ENCODE data around the gene HSBP1. TPM values are rescaled to one million over a fixed set of nuclear protein-coding genes. Genes with fewer than 3 reads are reported as not detected.

The HSBP1 gene
- total and polyA plus RNA-seq, 9 of the 15 experiments (the other 6 are each of a cell fraction or from before 2014, with no cell fraction given), result 84.9 to 677 (median 204) TPM

DNA sequence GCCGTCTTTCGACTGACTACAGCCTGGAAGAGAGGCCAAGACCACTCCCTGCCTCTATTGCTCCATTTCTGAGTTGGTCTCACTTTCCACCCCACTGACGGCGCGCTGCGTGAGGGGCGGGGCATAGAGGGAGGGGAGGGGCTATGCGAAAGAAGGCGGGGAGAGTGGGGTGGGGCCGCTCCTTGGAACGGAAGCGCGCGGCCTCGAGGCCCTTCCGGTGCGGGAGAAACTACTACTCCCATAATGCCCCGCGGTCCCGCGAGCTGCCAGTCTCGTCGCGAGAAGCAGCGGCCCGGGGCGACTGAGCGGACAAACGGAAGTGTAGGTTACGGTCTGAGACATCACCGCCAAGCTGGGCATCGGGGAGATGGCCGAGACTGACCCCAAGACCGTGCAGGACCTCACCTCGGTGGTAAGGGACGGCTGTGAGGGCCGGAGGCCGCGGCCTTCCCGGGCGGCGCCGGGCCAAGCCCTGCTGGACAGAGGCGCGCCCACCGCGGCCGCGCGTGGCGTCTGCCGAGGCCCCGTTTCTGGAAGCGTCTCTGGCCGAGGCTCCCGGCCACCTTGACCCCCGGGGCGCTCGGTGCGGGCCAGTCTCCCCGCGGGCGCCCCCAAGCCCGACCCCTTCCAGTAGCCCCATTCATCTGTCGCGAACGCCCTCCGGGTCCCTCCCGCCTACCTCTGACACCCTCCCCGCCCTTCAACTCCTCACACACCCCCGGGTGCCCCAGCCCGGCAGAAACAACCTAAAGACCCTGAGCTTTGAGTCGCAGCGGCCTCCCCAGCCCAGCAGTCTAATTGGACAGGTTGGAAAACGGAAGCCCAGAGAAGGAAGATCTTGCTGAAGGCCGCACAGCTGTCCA, at the start of gene HSBP1 (continued):
- TF ChIP-seq XRCC4 (IDR thresholded peaks at IDR 0.05; ENCODE audit: extremely low read depth, insufficient read depth, insufficient read length), result no peak
- peak; percentile 75 for TF ChIP-seq CCNT2 (IDR thresholded peaks at IDR 0.05; ENCODE audit: borderline replicate concordance, extremely low read depth, insufficient read length, low read depth, low read length)
- TF ChIP-seq HMGN3 (IDR thresholded peaks at IDR 0.05; ENCODE audit: borderline replicate concordance, extremely low read depth, insufficient read length, low read depth, low read length), result peak; percentile 37
- TF ChIP-seq KHSRP (IDR thresholded peaks at IDR 0.05), result no peak
- TF ChIP-seq, protein P1, sequence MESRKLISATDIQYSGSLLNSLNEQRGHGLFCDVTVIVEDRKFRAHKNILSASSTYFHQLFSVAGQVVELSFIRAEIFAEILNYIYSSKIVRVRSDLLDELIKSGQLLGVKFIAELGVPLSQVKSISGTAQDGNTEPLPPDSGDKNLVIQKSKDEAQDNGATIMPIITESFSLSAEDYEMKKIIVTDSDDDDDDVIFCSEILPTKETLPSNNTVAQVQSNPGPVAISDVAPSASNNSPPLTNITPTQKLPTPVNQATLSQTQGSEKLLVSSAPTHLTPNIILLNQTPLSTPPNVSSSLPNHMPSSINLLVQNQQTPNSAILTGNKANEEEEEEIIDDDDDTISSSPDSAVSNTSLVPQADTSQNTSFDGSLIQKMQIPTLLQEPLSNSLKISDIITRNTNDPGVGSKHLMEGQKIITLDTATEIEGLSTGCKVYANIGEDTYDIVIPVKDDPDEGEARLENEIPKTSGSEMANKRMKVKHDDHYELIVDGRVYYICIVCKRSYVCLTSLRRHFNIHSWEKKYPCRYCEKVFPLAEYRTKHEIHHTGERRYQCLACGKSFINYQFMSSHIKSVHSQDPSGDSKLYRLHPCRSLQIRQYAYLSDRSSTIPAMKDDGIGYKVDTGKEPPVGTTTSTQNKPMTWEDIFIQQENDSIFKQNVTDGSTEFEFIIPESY (CRISPR knock-in tag; IDR thresholded peaks at IDR 0.05), result no peak
- TF ChIP-seq ZFX (CRISPR knock-in tag; IDR thresholded peaks at IDR 0.05), result peak; percentile 95
- 0 out of 2 replicates have a peak, but pooled peaks have one; percentile 26 for TF ChIP-seq OTX1 (CRISPR knock-in tag; IDR thresholded peaks at IDR 0.05)
- TF ChIP-seq ZEB2 (IDR thresholded peaks at IDR 0.05), result no peak
- TF ChIP-seq, protein P2, sequence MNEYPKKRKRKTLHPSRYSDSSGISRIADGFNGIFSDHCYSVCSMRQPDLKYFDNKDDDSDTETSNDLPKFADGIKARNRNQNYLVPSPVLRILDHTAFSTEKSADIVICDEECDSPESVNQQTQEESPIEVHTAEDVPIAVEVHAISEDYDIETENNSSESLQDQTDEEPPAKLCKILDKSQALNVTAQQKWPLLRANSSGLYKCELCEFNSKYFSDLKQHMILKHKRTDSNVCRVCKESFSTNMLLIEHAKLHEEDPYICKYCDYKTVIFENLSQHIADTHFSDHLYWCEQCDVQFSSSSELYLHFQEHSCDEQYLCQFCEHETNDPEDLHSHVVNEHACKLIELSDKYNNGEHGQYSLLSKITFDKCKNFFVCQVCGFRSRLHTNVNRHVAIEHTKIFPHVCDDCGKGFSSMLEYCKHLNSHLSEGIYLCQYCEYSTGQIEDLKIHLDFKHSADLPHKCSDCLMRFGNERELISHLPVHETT (CRISPR knock-in tag; conservative IDR thresholded peaks at IDR 0.05 in 1 of 2, IDR thresholded peaks at IDR 0.05 in 1 of 2), result peak in 1 of 2 experiments; percentile 88; a peak in 2 of 4 replicates
- TF ChIP-seq ASH1L (IDR thresholded peaks at IDR 0.05; ENCODE audit: borderline replicate concordance, low read depth, partially characterized antibody), result no peak
- peak; percentile 92; the same call in 1 of the 2 replicates for TF ChIP-seq PHF8 (IDR thresholded peaks at IDR 0.05; ENCODE audit: borderline replicate concordance, low read length)
- TF ChIP-seq RFX1 (IDR thresholded peaks at IDR 0.05), result no peak
- peak; percentile 75 to 81 for TF ChIP-seq SIX5 (IDR thresholded peaks at IDR 0.05; ENCODE audit: borderline replicate concordance in 1 of 2, insufficient read depth in 1 of 2, low read depth in 1 of 2, low read length in 2 of 2)
- TF ChIP-seq ARID2 (IDR thresholded peaks at IDR 0.05), result no peak
- TF ChIP-seq ARNT (IDR thresholded peaks at IDR 0.05), result no peak
- TF ChIP-seq, protein P3, sequence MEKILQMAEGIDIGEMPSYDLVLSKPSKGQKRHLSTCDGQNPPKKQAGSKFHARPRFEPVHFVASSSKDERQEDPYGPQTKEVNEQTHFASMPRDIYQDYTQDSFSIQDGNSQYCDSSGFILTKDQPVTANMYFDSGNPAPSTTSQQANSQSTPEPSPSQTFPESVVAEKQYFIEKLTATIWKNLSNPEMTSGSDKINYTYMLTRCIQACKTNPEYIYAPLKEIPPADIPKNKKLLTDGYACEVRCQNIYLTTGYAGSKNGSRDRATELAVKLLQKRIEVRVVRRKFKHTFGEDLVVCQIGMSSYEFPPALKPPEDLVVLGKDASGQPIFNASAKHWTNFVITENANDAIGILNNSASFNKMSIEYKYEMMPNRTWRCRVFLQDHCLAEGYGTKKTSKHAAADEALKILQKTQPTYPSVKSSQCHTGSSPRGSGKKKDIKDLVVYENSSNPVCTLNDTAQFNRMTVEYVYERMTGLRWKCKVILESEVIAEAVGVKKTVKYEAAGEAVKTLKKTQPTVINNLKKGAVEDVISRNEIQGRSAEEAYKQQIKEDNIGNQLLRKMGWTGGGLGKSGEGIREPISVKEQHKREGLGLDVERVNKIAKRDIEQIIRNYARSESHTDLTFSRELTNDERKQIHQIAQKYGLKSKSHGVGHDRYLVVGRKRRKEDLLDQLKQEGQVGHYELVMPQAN (IDR thresholded peaks at IDR 0.05; ENCODE audit: borderline replicate concordance), result peak; percentile 60; the same call in 1 of the 2 replicates
- no peak for TF ChIP-seq NFATC3 (IDR thresholded peaks at IDR 0.05)
- TF ChIP-seq, protein P4, sequence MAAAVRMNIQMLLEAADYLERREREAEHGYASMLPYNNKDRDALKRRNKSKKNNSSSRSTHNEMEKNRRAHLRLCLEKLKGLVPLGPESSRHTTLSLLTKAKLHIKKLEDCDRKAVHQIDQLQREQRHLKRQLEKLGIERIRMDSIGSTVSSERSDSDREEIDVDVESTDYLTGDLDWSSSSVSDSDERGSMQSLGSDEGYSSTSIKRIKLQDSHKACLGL (CRISPR knock-in tag; IDR thresholded peaks at IDR 0.05; ENCODE audit: borderline replicate concordance, poor library complexity, severe bottlenecking), result peak; percentile 40
- peak; percentile 94 for TF ChIP-seq HCFC1 (IDR thresholded peaks at IDR 0.05; ENCODE audit: low read depth, low read length)
- TF ChIP-seq ZBTB17 (CRISPR knock-in tag; IDR thresholded peaks at IDR 0.05), result peak; percentile 62; the same call in 1 of the 2 replicates

All from K562 (cell line).